H1 (cell line): ENCODE data around the gene QSER1. TPM values are rescaled to one million over a fixed set of nuclear protein-coding genes. Genes with fewer than 3 reads are reported as not detected.

Experiments
- ASH2L ChIP-seq: fragments of 200-600, 300-600 bp; sonication (generic); IDR thresholded peaks from one replicate; pipeline ENCODE4 v1.7.1; 2017; ENCODE audit warnings: low read length
- CHD2 ChIP-seq: IDR thresholded peaks from 2 replicates; pipeline ENCODE4 v1.6.1; 2012; ENCODE audit warnings: low read length, improper control_type of control experiment
- EGR1 ChIP-seq: IDR thresholded peaks from 2 replicates; pipeline ENCODE4 v1.6.1; 2011; ENCODE audit warnings: low read depth, low read length, borderline replicate concordance
- EZH2 ChIP-seq: fragments of 200-600 bp; sonication (generic); IDR thresholded peaks from 2 replicates; pipeline ENCODE4 v1.7.1; 2012; ENCODE audit warnings: low read depth, mild to moderate bottlenecking, moderate library complexity, low read length, inconsistent platforms; ENCODE audit not compliant: severe bottlenecking
- GTF2F1 ChIP-seq: IDR thresholded peaks from 2 replicates; pipeline ENCODE4 v1.6.1; 2012; ENCODE audit warnings: low read depth, low read length, improper control_type of control experiment, borderline replicate concordance
- MAX ChIP-seq: IDR thresholded peaks from 2 replicates; pipeline ENCODE4 v1.6.1; 2012; ENCODE audit warnings: inconsistent platforms
- SP4 ChIP-seq: IDR thresholded peaks from 2 replicates; pipeline ENCODE4 v1.6.1; 2012; ENCODE audit warnings: low read length, inconsistent platforms
- polyA plus RNA-seq, 7 experiments: library from polyadenylated mRNA; depleted of rRNA in 3 of 7; stranded (reverse) in 5 of 7; unstranded in 2 of 7; fragments of >200 nt in 5 of 7; fragments of 200-250 nt in 2 of 7; gene quantifications; 1 replicate in 5 of 7; 2 replicates in 1 of 7; 4 replicates in 1 of 7; pipeline versions ENCODE4 v1.2.1 to v1.2.3, GENCODE V29; 2011 to 2013; ENCODE audit warnings: missing spikeins in 2 of 7, mixed read lengths in 2 of 7
- total RNA-seq: library from RNA; stranded (reverse); fragmentation: NEBNext Ultra II Directional; extraction: Animal tissue kit (Norgen Biotek cat#: 25700); gene quantifications from 2 replicates; pipeline ENCODE4 v1.2.1, GENCODE V29; 2021

QSER1 gene
- total and polyA plus RNA-seq, 2 of the 8 experiments (the other 6 are each of a cell fraction or from before 2014, with no cell fraction given) = 29.3 to 117 TPM

GRCh38 chr11:32960553-32961164 lies 68.0 kb downstream of the QSER1 start (continued):
- no peak for TF ChIP-seq GTF2F1
- TF ChIP-seq EGR1 = no peak
- TF ChIP-seq SP4 = no peak
- no peak for TF ChIP-seq MAX
- TF ChIP-seq CHD2 = no peak
- TF ChIP-seq EZH2 = no peak
- TF ChIP-seq ASH2L = no peak
